Raji (cell line): ENCODE measurements around the gene CHST11.

Experiments
- POLR2A ChIP-seq: IDR thresholded peaks from 2 replicates; pipeline ENCODE4 v1.6.1; 2011; ENCODE audit warnings: low read depth, low read length, control low read depth; ENCODE audit not compliant: insufficient read depth

The CHST11 gene

GRCh38 chr12:104526751-104527150 is 70.0 kb downstream of the CHST11 start:
- TF ChIP-seq POLR2A: no peak

GRCh38 chr12:104529130-104529874 is 72.6 kb downstream of the CHST11 start:
- no peak for TF ChIP-seq POLR2A

- no peak for TF ChIP-seq POLR2A
These were observed 75.9 kb downstream of the CHST11 start for GRCh38 chr12:104532636-104533035.

GRCh38 chr12:104533134-104533533 is 76.4 kb downstream of the CHST11 start:
- no peak for TF ChIP-seq POLR2A

DNA sequence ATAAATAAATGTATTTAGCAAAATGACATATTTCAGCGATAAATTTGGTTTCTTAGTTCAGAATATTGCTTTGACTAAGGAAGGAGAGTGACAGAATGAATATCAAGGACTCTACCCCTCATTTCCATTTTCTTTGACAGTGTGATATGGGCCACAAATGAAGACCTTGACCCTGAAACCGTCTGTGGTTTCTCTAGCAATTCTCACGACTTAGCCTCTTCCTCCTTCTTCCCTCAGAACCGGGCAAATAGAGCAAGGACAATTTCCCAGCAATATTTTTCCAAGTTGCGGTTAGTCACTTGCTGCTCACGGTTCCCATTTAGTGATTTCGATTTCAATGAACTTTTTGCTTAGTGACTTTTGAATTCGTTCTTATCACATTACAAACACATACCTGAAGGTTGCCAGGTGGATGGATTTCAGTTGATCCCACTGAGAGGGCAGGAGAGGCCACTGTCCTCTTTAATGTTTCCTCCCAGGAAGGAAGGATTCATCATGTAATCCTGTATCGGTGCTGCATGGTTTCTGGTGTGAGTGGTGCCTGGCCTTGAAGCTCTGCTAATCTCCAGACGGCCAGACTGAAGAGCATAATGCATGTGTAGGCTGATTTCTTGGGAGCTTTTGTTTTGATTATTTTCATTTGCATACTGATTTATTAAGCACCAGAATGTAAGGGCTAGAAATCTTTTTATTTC is 77.6 kb downstream of the CHST11 start:
- no peak for TF ChIP-seq POLR2A

DNA sequence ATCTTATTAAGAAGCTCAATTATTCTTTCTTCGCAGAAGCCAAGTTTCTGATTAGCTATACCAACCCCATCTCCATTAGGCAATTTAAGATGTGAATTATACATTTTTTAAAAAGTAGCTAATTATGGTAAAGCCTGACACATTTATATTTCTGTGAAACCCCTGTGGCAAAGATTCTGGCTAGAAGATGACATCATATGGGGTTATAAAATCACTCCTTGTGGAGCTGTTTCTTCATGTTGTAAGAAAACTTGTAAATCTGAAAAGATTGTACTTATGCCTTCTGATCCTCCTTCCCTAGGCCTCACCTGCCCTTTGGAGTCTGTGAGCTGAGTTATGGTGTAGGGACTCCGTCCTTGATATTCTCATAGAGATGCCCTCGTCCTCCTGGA is 78.1 kb downstream of the CHST11 start:
- TF ChIP-seq POLR2A: no peak

GRCh38 chr12:104535369-104535768 is 78.6 kb downstream of the CHST11 start:
- TF ChIP-seq POLR2A: no peak

- TF ChIP-seq POLR2A: no peak
These were observed 80.1 kb downstream of the CHST11 start for GRCh38 chr12:104536841-104537240.

- TF ChIP-seq POLR2A: no peak
These were observed 81.3 kb downstream of the CHST11 start for GRCh38 chr12:104538056-104538455.

DNA sequence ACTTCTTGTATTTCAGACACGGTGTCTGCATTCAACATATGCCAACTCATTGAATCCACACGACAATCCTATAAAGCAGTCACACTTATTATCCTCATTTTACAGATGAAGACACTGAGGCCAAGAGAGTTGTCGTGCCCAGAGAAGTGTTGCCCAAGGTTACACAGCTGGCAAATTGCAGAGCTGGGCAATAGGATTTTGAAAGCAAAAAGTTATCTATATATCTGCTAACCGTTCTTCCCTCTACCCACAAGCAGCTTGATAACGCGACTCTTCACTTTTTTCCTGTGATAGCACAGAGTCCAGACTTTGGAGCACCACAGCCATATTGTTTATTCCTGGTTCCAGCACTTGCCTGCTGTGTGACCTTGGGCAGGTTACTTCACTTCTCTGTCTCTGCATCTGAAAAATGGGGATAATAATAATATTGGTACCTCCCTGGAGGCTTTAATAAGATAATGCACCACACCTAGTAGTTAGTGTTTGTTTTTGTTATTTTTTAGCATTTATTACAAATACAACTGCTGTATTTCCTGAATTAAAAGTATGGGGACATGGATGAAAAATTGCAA is 82.2 kb downstream of the CHST11 start:
- no peak for TF ChIP-seq POLR2A

DNA sequence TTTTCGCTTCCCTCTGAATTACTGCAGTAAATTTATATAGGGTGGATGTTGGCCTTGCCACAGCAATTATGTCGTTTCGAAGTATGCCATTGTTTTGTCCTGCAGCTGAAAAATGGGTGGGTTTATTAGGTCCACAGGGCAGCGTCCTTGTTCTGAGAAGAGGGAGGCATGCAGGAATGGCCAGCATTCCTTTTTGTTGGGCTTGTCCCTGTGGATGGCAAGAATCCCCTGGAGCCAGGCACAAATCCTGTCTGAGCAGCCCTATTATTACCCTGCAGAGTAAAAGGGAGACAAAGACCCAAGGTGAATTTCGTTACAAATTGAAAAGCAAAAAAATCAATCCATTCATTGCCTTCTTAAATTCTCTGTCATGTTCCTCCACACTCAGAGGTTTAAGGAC is 88.1 kb downstream of the CHST11 start:
- no peak for TF ChIP-seq POLR2A

GRCh38 chr12:104546575-104546974 is 89.8 kb downstream of the CHST11 start:
- TF ChIP-seq POLR2A: no peak

DNA sequence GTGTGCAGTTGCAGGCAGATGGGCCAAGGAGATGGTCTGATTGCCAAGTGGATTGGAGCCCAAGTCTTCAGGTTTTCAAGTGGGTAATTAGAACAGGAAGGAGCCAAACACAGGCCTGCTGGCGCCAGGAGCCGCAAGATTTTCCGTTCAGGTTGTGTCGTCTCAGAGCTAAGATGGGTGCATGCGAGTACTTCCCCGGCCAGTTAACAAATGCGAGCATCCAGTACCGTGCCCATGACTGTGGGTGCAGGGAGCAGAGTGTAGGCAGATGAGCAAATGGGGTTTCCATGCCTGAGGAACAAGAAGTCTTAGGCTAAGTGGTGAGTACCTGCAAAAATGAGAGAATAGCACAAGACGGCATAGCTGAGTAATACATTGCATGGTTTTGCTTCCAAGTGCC is 90.5 kb downstream of the CHST11 start:
- no peak for TF ChIP-seq POLR2A

DNA sequence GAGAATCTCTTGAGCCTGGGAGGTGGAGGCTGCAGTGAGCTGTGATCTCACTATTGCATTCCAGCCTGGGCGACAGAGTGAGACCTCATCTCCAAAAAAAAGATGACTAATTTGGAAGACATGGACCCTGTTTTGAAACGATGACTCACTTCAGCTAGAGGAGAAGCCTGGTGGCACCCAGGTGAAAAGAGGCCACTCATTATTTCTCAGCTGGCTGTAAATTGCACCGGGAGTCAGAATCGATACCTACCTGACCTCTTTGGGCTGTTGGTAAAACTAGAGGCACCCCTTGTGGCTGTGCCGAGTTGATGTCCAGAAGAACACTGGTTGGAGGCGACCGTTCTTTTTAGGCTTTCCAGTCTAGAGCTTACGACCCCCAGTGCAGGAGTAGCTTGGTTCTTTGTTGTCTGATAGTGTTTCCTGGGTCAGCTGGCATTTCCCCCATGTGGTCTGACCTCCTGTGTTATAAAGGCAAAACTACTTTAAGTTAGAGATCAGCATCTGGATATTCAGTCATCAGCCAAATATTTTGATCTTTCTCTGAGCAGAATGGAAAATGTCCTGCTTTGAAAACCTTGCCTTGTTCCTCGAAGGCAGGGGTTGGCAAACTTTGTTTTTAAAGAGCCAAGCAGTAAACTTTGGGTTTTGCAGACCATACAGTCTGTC is 93.2 kb downstream of the CHST11 start:
- no peak for TF ChIP-seq POLR2A

DNA sequence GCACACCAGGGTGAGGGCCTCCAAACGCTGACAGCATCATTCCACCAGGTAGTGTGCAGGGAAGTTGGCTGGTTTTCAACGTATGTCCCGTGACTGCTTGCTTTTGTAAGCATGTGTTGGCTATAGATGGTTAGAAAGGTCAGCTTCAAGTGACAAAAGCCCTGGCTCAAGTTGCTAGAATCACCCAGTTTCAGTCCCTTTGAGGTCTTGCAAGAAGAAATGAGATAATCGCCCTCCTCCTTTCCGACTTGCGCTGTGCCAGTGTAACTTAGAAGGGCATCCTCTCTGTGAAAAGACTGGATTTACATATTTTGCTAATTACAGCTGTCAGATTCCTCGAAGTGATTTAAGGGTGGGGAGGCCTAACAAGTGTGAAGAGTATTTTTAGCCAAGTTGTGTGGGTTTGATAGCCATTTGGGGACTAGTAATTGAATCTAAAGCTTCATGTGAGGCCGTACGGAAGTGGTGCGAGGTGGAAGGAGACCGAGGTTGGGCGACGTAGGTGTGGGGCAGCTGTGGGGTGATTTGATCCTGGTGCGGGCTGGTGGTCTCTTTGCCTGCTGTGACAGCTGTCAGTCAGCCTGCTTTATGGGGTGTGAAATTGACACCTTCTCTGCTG is 94.7 kb downstream of the CHST11 start:
- TF ChIP-seq POLR2A: no peak

- no peak for TF ChIP-seq POLR2A
These were observed 96.7 kb downstream of the CHST11 start for GRCh38 chr12:104553421-104553820.

- TF ChIP-seq POLR2A: no peak
These were observed 98.9 kb downstream of the CHST11 start for GRCh38 chr12:104555648-104556047.
